GM18499 (cell line): ENCODE results near the gene MIR17HG.
A peak's percentile ranks its signal among the peaks of the same experiment; 100 is the strongest.
"Not testable (repeated sequence)": the region's sequence is repeated elsewhere in the genome, so short reads cannot be mapped to it uniquely, and the experiment has no call there.

Source experiments
- ATAC-seq: cut with Tn5 transposase; IDR thresholded peaks from one replicate; pipeline ENCODE4 v1.9.1; 2021; ENCODE audit warnings: moderate number of reproducible peaks; ENCODE audit not compliant: insufficient read depth, unreplicated experiment

Gene MIR17HG

GRCh38 chr13:91346062-91346461 lies 1.4 kb upstream of the MIR17HG start:
- ATAC-seq = no peak

DNA sequence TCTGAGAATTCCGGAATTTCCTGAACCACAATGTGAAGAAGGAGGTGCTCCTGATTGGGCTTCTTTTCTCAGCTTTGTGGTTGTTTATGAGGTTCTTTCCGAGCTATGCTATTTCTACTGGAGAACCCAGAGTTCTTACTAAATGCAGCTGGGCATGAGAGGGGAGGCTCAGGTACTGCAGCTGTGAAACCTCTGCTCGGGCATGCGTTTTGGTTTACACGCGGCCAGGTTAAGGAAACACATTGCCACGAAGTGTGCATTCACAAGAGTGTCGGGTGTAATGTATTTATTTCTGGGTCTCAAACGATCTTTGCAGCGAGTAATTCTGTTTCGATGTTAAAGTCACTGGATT lies 661 bp upstream of the MIR17HG start:
- peak; percentile 11 for ATAC-seq

- peak; percentile 10 for ATAC-seq
These were observed 764 bp downstream of the MIR17HG start for GRCh38 chr13:91347996-91348905.

DNA sequence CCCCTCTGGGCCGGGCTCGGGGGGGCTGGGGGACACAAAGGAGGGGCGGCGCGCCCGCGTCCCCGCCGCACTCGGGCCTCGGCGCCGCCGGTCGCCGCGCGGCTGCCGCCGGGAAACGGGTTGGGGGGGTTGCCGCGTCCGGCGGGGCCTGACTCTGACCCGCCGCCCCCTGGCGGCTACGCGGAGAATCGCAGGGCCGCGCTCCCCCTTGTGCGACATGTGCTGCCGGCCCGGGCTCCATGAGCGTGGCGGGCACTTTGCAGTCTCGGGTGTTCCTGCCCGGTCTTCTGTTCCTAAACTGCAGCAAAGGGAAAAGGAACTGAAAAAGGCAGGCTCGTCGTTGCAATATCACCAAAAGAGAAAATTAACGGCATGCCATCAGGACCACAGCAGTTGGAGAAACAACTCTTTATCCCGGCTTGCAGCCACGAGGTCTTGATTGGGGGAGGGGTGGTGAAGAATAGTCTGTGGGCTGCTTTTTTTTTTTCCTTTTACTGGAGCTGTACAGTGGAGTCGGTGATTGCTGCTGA lies 1.5 kb downstream of the MIR17HG start:
- ATAC-seq = peak; percentile 35

DNA sequence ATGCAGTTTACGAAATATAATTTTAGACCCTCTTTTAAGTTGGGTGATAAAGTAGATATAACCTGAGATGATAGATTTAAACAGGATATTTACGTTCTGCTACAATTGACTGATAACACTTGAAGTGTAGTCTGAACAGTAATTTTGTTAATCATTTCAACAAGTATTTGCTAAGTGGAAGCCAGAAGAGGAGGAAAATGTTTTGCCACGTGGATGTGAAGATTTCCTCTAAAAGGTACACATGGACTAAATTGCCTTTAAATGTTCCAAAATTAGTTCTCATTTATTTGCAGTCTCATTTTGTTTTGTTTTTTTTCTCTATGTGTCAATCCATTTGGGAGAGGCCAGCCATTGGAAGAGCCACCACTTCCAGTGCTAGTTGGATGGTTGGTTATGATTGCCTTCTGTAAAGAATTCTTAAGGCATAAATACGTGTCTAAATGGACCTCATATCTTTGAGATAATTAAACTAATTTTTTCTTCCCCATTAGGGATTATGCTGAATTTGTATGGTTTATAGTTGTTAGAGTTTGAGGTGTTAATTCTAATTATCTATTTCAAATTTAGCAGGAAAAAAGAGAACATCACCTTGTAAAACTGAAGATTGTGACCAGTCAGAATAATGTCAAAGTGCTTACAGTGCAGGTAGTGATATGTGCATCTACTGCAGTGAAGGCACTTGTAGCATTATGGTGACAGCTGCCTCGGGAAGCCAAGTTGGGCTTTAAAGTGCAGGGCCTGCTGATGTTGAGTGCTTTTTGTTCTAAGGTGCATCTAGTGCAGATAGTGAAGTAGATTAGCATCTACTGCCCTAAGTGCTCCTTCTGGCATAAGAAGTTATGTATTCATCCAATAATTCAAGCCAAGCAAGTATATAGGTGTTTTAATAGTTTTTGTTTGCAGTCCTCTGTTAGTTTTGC lies 2.8 kb downstream of the MIR17HG start:
- no peak for ATAC-seq

GRCh38 chr13:91351123-91351522 lies 3.6 kb downstream of the MIR17HG start:
- no peak for ATAC-seq

- no peak for ATAC-seq
These were observed 4.5 kb downstream of the MIR17HG start for GRCh38 chr13:91351980-91352379.

DNA sequence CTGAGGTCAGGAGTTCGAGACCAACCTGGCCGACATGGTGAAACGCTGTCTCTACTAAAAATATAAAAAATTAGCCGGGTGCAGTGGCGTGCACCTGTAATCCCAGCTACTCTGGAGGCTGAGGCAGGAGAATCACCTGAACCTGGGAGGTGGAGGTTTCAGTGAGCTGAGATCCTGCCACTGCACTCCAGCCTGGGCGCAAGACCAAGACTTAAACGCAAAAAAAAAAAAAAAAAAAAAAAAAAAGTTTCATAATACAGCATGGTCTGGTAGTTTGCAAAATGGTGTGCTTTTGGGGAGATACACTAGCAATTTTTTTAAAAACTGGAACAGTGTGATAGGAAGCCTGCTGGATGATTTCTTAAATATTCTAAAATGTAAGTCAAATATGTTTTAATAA lies 5.4 kb downstream of the MIR17HG start:
- ATAC-seq = not testable (repeated sequence)

GRCh38 chr13:91353494-91353893 lies 6.0 kb downstream of the MIR17HG start:
- no peak for ATAC-seq

DNA sequence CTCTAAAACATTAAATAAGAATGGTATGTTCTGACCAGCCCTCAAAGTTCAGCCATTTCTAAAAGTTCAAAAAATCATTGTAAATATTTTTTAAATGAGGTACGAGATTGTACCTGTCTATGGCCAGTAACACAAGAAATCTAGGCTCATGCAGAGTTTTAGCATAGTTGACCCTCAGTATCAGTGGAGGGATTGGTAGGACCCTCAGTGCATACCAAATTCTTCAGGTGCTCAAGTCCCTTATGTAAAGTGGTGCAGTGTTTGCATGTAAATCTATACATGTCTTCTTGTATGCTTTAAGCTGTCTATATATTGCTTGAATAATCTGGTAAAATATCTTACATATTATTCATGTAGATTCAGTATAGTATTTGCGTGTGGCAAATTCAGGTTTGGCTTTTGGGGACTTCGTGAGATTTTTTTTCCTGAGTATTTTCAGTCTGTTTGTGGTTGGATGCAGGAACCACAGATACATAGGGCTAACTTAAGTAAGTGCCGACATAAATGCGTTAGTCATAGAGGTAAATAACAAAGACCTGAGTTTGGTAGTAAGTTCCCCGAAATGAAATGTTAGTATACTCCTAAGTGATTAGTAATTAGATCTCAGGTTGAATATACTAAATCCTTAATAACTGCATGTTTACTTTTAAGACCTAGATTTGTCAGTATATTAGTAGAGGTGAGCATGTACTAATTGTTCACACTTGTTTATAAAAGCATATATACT lies 7.8 kb downstream of the MIR17HG start:
- no peak for ATAC-seq

- ATAC-seq = no peak
These were observed 8.6 kb downstream of the MIR17HG start for GRCh38 chr13:91355826-91356710.

DNA sequence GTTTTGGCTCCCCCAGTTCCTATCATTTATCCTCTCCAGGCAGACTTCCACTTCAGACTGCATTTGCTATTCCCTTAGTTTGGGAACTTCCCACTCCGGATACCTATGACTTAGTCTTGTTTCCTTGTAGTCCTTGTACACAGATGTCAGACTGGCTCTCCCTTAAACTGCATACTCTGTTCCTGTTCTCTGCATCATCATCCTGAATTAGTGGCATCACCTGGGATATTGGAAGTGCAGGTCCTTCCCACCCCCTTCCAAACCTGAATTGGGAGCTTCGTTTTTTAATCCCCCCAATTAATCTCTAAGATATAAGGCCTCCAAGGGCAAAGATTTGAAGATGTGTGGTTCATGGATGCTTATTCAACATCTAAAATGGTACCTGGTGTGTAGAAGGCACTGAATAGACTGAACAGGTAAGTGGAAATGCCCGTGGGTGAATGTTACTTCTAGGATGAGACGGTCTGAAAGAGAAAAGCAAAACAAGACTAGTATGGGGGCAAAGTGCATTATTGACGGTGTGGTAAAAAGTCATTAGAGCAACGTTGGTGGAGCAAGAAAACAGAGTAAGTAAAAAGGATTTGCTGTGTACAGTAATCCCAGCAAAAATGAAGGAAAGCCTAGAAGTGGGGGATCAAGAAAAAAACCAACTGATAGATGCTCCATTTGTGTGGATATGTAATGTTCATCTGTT lies 9.6 kb downstream of the MIR17HG start:
- no peak for ATAC-seq

DNA sequence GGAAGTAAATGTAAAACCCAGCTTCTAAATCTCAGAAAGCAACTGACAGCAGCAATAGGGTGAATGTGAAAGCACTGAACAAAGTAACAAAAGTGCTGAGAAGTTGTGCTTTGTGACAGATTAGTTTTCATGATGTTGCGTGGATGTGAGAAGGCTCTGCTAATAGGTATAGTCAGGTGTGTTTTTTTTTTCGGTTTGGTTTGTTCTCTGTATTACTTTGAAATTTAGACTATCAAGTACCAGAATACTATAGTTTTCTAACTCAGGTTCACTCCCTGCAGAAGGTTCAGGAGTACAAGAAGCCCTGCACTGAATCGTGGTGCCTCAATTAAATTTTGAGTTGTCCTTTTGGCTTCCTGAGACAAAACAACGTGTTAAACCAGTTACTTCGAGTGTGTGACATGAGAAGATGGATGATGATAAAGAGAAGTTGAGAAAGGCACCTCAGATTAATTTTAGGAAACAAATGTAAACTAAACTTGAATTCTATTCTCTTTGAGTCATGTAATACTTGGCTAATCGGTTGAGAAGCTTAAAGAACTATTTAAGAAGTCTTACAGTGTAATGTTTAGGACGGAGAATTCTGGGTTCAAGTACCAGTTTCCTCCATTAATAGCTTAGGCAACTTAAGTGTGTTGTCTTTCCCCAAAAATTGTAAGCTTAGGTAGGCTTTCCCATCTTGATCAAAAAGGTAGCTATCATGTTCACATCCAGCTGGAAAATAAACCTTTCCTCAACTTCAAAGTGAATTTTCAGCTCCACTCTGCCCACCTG lies 10.3 kb downstream of the MIR17HG start:
- ATAC-seq = no peak

GRCh38 chr13:91358387-91358782 lies 10.9 kb downstream of the MIR17HG start:
- no peak for ATAC-seq

DNA sequence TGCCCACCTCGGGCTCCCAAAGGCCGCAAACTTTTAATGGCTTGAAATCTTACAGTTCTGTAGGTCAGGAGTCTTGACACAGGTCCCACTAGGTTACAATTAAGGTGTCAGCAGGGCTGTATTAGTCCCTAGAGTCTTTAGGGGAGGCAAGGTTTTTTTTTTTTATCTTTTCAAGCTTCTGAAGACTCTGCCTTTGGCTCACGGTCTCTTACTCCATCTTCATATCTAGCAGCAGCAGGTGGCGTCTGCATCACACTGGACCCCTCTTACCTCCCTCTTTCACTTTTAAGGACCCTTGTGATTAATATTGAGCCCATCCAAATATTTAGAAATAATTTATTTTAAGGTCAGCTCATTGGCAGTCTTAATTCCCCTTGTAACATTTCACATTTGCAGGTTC lies 11.6 kb downstream of the MIR17HG start:
- ATAC-seq = no peak

GRCh38 chr13:91359631-91360030 lies 12.1 kb downstream of the MIR17HG start:
- ATAC-seq = no peak

DNA sequence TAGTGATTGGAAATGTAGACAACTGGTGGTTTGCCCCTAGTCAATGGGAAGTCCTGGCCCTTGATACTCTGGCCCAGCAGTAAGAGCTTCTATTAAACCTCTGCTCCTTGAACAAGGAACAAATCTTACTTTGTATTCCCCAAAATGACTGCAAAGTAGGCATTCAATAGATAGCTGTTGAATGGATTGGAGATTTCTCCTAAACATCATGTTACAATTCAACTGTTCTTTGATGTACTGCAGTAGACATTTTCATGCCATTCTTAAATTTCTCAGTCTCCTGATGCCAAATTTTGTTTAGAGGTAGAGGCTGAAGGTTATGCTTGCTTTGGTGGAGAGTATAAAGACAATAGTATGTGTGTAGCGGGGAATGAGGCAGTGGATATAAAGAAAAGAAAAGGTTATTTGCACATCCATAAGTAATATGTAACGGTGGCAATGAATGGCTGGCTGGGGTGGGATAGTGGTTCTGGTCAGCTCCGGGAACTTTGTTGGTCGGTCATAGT lies 12.8 kb downstream of the MIR17HG start:
- no peak for ATAC-seq

- ATAC-seq = no peak
These were observed 14.3 kb downstream of the MIR17HG start for GRCh38 chr13:91361755-91362271.
